ENCODE data around the gene MALT1. TPM values are rescaled to one million over a fixed set of nuclear protein-coding genes. Genes with fewer than 3 reads are reported as not detected.
A peak's percentile ranks its signal among the peaks of the same experiment; 100 is the strongest.

Gene MALT1
- total and polyA plus RNA-seq, 11 donors: 5.4 to 18.3 (median 10.4) TPM

- Histone ChIP-seq H3K36me3 (peaks cover 0 to 38% (median 7%) of the 10 kb centered on the region in 9 donors), H3K27ac (no peak overlapping the region), H3K4me1 (peaks cover 0 to 20% (median 4%) of the 10 kb centered on the region in 12 donors), H3K27me3 (no peaks in the 10 kb centered on the region), H3K9me3 (no peaks in the 10 kb centered on the region), H3K4me3 (no peak overlapping the region)
- 94 to 97% (median 95%) methylated on average over 5 to 12 of the region's 12 CpGs for WGBS, 4 donors
- TF ChIP-seq, protein P1, sequence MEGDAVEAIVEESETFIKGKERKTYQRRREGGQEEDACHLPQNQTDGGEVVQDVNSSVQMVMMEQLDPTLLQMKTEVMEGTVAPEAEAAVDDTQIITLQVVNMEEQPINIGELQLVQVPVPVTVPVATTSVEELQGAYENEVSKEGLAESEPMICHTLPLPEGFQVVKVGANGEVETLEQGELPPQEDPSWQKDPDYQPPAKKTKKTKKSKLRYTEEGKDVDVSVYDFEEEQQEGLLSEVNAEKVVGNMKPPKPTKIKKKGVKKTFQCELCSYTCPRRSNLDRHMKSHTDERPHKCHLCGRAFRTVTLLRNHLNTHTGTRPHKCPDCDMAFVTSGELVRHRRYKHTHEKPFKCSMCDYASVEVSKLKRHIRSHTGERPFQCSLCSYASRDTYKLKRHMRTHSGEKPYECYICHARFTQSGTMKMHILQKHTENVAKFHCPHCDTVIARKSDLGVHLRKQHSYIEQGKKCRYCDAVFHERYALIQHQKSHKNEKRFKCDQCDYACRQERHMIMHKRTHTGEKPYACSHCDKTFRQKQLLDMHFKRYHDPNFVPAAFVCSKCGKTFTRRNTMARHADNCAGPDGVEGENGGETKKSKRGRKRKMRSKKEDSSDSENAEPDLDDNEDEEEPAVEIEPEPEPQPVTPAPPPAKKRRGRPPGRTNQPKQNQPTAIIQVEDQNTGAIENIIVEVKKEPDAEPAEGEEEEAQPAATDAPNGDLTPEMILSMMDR (IDR thresholded peaks at IDR 0.05): no peak
- TF ChIP-seq POLR2A (IDR thresholded peaks at IDR 0.05): no peak
- intact Hi-C loops (cut with DNase I): no loop called here
- ATAC-seq (peak in 1 of 4 donors; percentile 24), DNase-seq (no peak)
Observed at GRCh38 chr18:58690259-58690658, 19.0 kb downstream of the MALT1 start.

DNA sequence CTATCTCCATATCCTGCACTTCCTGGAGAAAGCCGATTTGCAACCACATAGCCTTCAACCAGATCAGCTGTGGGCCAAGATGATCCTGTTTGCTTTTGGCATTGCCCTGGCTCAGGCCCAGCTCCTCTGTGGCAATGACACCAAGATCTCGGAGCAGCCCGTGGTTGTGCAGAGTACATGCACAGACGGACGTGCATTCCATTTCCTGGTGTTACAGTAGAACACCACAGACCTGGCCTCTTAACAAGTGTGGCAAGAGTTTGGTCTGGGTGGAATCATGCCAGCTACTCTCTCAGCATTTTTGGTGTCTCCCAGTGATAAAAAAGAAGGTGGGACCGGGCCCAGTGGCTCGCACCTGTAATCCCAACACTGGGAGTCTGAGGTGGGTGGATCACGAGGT lies 20.0 kb downstream of the MALT1 start:
- TF ChIP-seq, protein P1 (IDR thresholded peaks at IDR 0.05): no peak
- no peak for TF ChIP-seq POLR2A (IDR thresholded peaks at IDR 0.05)
- Histone ChIP-seq H3K27ac (no peak overlapping the region), H3K9me3 (no peaks in the 10 kb centered on the region), H3K4me3 (no peak overlapping the region), H3K4me1 (peaks cover 0 to 25% (median 4%) of the 10 kb centered on the region in 12 donors), H3K27me3 (no peaks in the 10 kb centered on the region), H3K36me3 (peaks cover 0 to 40% (median 8%) of the 10 kb centered on the region in 9 donors)
- intact Hi-C loops (cut with DNase I): no loop called here
- DNase-seq: peak in 1 of 5 donors; percentile 29
- WGBS, 4 donors: 75 to 84% (median 79%) methylated on average over 8 of the region's 8 CpGs
- ATAC-seq: peak in 2 of 4 donors; percentile 12 to 56

DNA sequence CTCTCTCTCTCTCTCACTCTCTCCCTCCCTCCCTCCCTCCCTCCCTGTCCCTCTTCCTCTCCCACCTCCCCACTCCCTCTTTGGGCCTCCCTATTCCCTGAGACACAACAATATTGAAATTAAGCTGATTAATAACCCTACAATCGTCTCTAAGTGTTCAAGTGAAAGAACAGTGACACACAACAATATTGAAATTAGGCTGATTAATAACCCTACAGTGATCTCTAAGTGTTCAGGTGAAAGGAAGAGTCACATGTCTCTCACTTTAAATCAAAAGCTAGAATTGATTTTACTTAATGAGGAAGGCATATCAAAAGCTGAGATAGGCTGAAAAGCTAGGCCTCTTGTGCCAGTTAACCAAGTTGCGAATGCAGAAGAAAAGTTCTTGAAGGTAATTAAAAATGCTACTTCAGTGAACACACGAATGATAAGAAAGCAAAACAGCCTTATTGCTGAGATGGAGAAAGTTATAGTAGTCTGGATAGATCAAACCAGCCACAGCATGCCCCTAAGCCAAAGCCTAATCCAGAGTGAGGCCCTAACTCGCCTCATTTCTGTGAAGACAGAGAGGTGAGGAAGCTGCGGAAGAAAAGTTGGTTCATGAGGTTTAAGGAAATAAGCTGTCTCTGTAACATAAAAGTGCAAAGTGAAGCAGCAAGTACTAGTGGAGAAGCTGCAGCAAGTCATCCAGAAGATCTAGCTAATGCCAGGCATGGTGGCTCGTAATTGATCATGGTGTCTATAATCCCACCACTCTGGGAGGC lies 21.3 kb downstream of the MALT1 start:
- intact Hi-C loops (cut with DNase I): no loop called here
- Histone ChIP-seq H3K27ac (no peak overlapping the region), H3K4me1 (peaks cover 0 to 25% (median 4%) of the 10 kb centered on the region in 12 donors), H3K27me3 (no peaks in the 10 kb centered on the region), H3K9me3 (no peaks in the 10 kb centered on the region), H3K36me3 (peaks cover 0 to 36% (median 8%) of the 10 kb centered on the region in 9 donors), H3K4me3 (no peak overlapping the region)
- 90 to 95% (median 94%) methylated on average over 6 of the region's 6 CpGs for whole genome bisulfite sequencing, 4 donors
- DNase-seq (no peak), ATAC-seq (no peak)
- no peak for TF ChIP-seq POLR2A (IDR thresholded peaks at IDR 0.05)
- TF ChIP-seq, protein P1 (IDR thresholded peaks at IDR 0.05): no peak

DNA sequence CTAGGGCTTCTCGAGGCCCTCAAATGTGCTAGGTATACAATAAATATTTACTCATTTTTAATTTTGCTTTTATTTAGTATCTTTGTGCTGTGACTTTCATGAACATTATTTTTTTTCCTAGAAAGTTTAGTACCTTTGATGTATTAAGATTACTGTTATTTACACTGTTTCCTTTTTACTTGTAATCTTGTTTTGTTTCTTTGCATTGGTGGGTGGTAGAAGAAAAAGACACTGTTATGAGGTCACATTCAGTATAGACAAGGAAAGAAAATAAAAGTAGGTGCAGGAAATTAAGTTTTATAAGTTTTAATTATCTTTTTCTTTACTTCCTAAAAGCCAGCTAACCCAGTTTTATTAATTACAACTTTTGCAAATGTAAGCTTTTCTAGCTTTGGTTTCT lies 23.0 kb downstream of the MALT1 start:
- H3K4me3 ChIP-seq: no peak overlapping the region
- no peaks in the 10 kb centered on the region for H3K27me3 ChIP-seq
- DNase-seq (no peak), ATAC-seq (no peak)
- no peaks in the 10 kb centered on the region for H3K9me3 ChIP-seq
- TF ChIP-seq POLR2A (IDR thresholded peaks at IDR 0.05): no peak
- TF ChIP-seq, protein P1 (IDR thresholded peaks at IDR 0.05): no peak
- H3K36me3 ChIP-seq: peaks cover 0 to 39% (median 21%) of the 10 kb centered on the region in 9 donors
- H3K4me1 ChIP-seq: peaks cover 0 to 27% (median 4%) of the 10 kb centered on the region in 12 donors
- H3K27ac ChIP-seq: no peak overlapping the region
- intact Hi-C loops (cut with DNase I): no loop called here
- WGBS, 4 donors: 77 to 84% (median 80%) methylated on average over 1 of the region's 1 CpG
